B cell (primary cell): ENCODE measurements around the gene RHOU. TPM values are rescaled to one million over a fixed set of nuclear protein-coding genes. Genes with fewer than 3 reads are reported as not detected.
"Not testable (repeated sequence)": the region's sequence is repeated elsewhere in the genome, so short reads cannot be mapped to it uniquely, and the experiment has no call there.

ENCODE experiments used
- ATAC-seq: fragments of 200-7000 bp; cut with Tn5 transposase; one replicate; pipeline ENCODE4 v1.10.0; 2021; ENCODE audit warnings: low read depth, mild to moderate bottlenecking, moderate number of reproducible peaks, moderate library complexity
- CTCF ChIA-PET: fragments of 350-600 bp; sonication (Branson Sonifier 250); formaldehyde crosslinking; loops from one replicate; lab custom pipeline; 2021; ENCODE audit warnings: antibody characterized with exemption, inconsistent platforms; lab: Charles Lee
- POLR2A ChIA-PET: fragments of 350-600 bp; sonication (Branson Sonifier 250); formaldehyde crosslinking; loops from one replicate; lab custom pipeline; 2021; ENCODE audit warnings: antibody characterized with exemption; lab: Charles Lee
- DNase-seq: peaks from one replicate; pipeline ENCODE4 v3.0.0; 2013
- H2AFZ ChIP-seq: 2 replicates; pipeline ENCODE4 v1.6.1; 2012; ENCODE audit warnings: mild to moderate bottlenecking, low read depth, low read length; ENCODE audit not compliant: insufficient read depth, poor library complexity, severe bottlenecking
- H3K27ac ChIP-seq, 2 donors: 1 replicate in 1 of 2; 2 replicates in 1 of 2; pipeline ENCODE4 v1.5.1; 2012 to 2013; ENCODE audit warnings: low read length in 2 of 2, mild to moderate bottlenecking in 2 of 2, moderate library complexity in 1 of 2
- H3K27me3 ChIP-seq, 4 experiments: fragments of 200-600 bp in 1 of 4; sonication (generic) in 1 of 4; replicated peaks in 1 of 4; 1 replicate in 2 of 4; 2 replicates in 2 of 4; pipeline versions ENCODE4 v1.6.1 to v1.7.0; 2013 to 2016; ENCODE audit warnings: low read length in 3 of 4, mild to moderate bottlenecking in 2 of 4, mixed read lengths in 1 of 4, moderate library complexity in 1 of 4; ENCODE audit not compliant: insufficient read depth in 4 of 4, control insufficient read depth in 3 of 4; ENCODE audit errors: control extremely low read depth in 1 of 4
- H3K36me3 ChIP-seq, 2 experiments: replicated peaks in 1 of 2; 1 replicate in 1 of 2; 2 replicates in 1 of 2; pipeline versions ENCODE4 v1.6.1 to v1.7.1; 2013; ENCODE audit warnings: low read length in 1 of 2; ENCODE audit not compliant: insufficient read depth in 2 of 2, control insufficient read depth in 1 of 2; ENCODE audit errors: control extremely low read depth in 1 of 2, extremely low read depth in 1 of 2
- H3K4me1 ChIP-seq, 2 donors: fragments of 200-600 bp in 1 of 2; sonication (generic) in 1 of 2; 1 replicate in 1 of 2; 2 replicates in 1 of 2; pipeline versions ENCODE4 v1.5.1 to v1.6.1; 2013 to 2017; ENCODE audit warnings: low read length in 2 of 2; ENCODE audit not compliant: control insufficient read depth in 2 of 2, insufficient read depth in 2 of 2
- H3K4me2 ChIP-seq: replicated peaks from 2 replicates; pipeline ENCODE3; 2012; ENCODE audit warnings: mild to moderate bottlenecking, low read depth, low read length; ENCODE audit not compliant: poor library complexity, severe bottlenecking
- H3K4me3 ChIP-seq, 5 experiments: fragments of 200-600 bp in 1 of 5; sonication (generic) in 1 of 5; 1 replicate in 3 of 5; 2 replicates in 2 of 5; pipeline versions ENCODE4 v1.5.1 to v1.7.0; 2011 to 2016; ENCODE audit warnings: low read length in 4 of 5, mild to moderate bottlenecking in 4 of 5, low read depth in 2 of 5, control low read depth in 1 of 5, moderate library complexity in 1 of 5; ENCODE audit not compliant: insufficient read depth in 1 of 5; ENCODE audit errors: control extremely low read depth in 1 of 5, extremely low read depth in 1 of 5
- H3K79me2 ChIP-seq: fragments of 200-600 bp; sonication (generic); one replicate; pipeline ENCODE4 v1.6.0; 2016; ENCODE audit warnings: low read length; ENCODE audit not compliant: control insufficient read depth, insufficient read depth
- H3K9ac ChIP-seq: fragments of 200-600 bp; sonication (generic); 2 replicates; pipeline ENCODE4 v1.6.1; 2017; ENCODE audit warnings: mild to moderate bottlenecking, low read length, moderate library complexity
- H3K9me3 ChIP-seq, 3 donors: one replicate each; pipeline versions ENCODE4 v1.6.1 to v1.7.1; 2013; ENCODE audit warnings: low read length in 2 of 3; ENCODE audit not compliant: control insufficient read depth in 2 of 3, insufficient read depth in 1 of 3; ENCODE audit errors: control extremely low read depth in 1 of 3
- H4K20me1 ChIP-seq: 2 replicates; pipeline ENCODE4 v1.6.0; 2012; ENCODE audit warnings: mild to moderate bottlenecking, low read length; ENCODE audit not compliant: insufficient read depth, control insufficient read depth, poor library complexity, severe bottlenecking
- H3K27ac Mint-ChIP-seq: one replicate; pipeline ENCODE4 v1.8.0; 2021; ENCODE audit warnings: mixed read lengths
- H3K27me3 Mint-ChIP-seq: one replicate; pipeline ENCODE4 v1.8.0; 2021; ENCODE audit warnings: mixed read lengths
- H3K4me1 Mint-ChIP-seq: one replicate; pipeline ENCODE4 v1.8.0; 2021; ENCODE audit warnings: mixed read lengths
- H3K4me3 Mint-ChIP-seq: one replicate; pipeline ENCODE4 v1.8.0; 2021; ENCODE audit warnings: mixed read lengths
- H3K9me3 Mint-ChIP-seq: one replicate; pipeline ENCODE4 v1.8.0; 2022; ENCODE audit warnings: mixed read lengths; ENCODE audit not compliant: insufficient read depth
- CTCF ChIP-seq: fragments of 200-600 bp; IDR thresholded peaks from one replicate; pipeline ENCODE4 v1.8.0; 2022; ENCODE audit warnings: antibody characterized with exemption, mild to moderate bottlenecking
- EZH2 ChIP-seq: IDR thresholded peaks from 2 replicates; pipeline ENCODE4 v1.6.1; 2012; ENCODE audit warnings: borderline replicate concordance, low read depth, mild to moderate bottlenecking, moderate library complexity, low read length; ENCODE audit not compliant: insufficient read depth, poor library complexity, severe bottlenecking
- WGBS: methylation state at CpG from one replicate; pipeline ENCODE4 v1.1.5; 2013; ENCODE audit warnings: missing lambda C conversion rate; ENCODE audit not compliant: insufficient coverage; 5-methylcytosine and 5-hydroxymethylcytosine counted together
- intact Hi-C: fragments of 100-400 bp; cut with micrococcal nuclease; formaldehyde crosslinking; loops from one replicate; pipeline ENCODE4 v1.10.0; 2022
- polyA plus RNA-seq: library from polyadenylated mRNA; depleted of rRNA; stranded (reverse); fragments of >200 nt; gene quantifications from 2 replicates; pipeline ENCODE4 v1.2.3, GENCODE V29; 2012
- total RNA-seq, 2 donors: library from RNA; stranded (reverse); fragments of 120-200 nt in 1 of 2; gene quantifications; 1 replicate in 1 of 2; 2 replicates in 1 of 2; pipeline versions ENCODE4 v1.2.3 to v1.2.4, GENCODE V29; 2013 to 2022

The RHOU gene
- total and polyA plus RNA-seq, 2 donors (not counting 1 experiment from before 2014, with no cell fraction given), result 0.12 TPM; not detected in 1

DNA sequence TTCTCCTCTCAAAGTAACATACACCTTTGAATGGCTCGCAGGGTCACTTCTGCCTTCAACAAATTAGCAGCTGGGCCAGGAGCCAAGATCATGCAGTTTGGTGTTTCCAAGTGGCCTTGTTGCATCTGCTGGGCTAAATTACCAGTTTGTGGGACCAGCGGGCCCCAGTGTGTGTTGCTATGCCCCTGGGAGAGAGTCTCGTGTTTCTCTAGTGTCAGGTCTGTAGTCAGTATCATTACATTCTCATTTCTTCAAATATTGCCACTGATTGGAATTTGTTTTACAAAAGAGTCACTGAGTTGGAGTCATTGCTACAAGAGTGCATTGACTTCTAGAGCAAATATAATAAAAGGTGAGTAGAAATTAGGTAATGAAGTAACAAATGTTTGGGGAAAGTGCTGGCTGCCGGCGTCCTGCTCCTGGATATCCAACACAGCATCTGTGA, 35.5 kb downstream of the RHOU start:
- H4K20me1 ChIP-seq, result no peaks in the 10 kb centered on the region
- no peak overlapping the region for H3K4me2 ChIP-seq
- no peaks in the 10 kb centered on the region for H3K79me2 ChIP-seq
- H3K4me1 ChIP-seq, result peaks cover under 1% of the 10 kb centered on the region in 2 donors
- no peak overlapping the region for H3K4me3 ChIP-seq
- no peak overlapping the region for H3K9ac ChIP-seq
- ChIA-PET CTCF (no interaction called here), POLR2A (no interaction called here)
- no peaks in the 10 kb centered on the region for H3K9me3 ChIP-seq
- H3K27me3 ChIP-seq, result peaks cover 0 to 3% (median 0%) of the 10 kb centered on the region in 4 experiments
- ATAC-seq (no peak), DNase-seq (no peak)
- no peaks in the 10 kb centered on the region for H3K36me3 ChIP-seq
- intact Hi-C loops, result no loop called here
- Mint-ChIP-seq H3K9me3 (no peaks in the 10 kb centered on the region), H3K4me3 (no peak overlapping the region), H3K27me3 (peaks cover 13% of the 10 kb centered on the region), H3K27ac (no peak overlapping the region), H3K4me1 (peaks cover under 1% of the 10 kb centered on the region)
- H3K27ac ChIP-seq, result no peak overlapping the region
- H2AFZ ChIP-seq, result no peak overlapping the region
- no peak for TF ChIP-seq EZH2
- TF ChIP-seq CTCF, result no peak
- WGBS, result 100% methylated on average over 2 of the region's 5 CpGs

GRCh38 chr1:228772516-228773212, 37.4 kb downstream of the RHOU start:
- H2AFZ ChIP-seq, result no peak overlapping the region
- H4K20me1 ChIP-seq, result no peaks in the 10 kb centered on the region
- no peak overlapping the region for H3K9ac ChIP-seq
- no peaks in the 10 kb centered on the region for H3K4me1 Mint-ChIP-seq
- no peak overlapping the region for H3K4me3 Mint-ChIP-seq
- intact Hi-C loops, result no loop called here
- no peaks in the 10 kb centered on the region for H3K4me1 ChIP-seq
- ATAC-seq, result no peak
- H3K4me2 ChIP-seq, result no peak overlapping the region
- H3K9me3 ChIP-seq, result no peaks in the 10 kb centered on the region
- no CpG with 5 or more reads among the region's 4 CpGs for WGBS
- no peak overlapping the region for H3K4me3 ChIP-seq
- CTCF ChIA-PET, result no interaction called here
- no peaks in the 10 kb centered on the region for H3K36me3 ChIP-seq
- no peaks in the 10 kb centered on the region for H3K9me3 Mint-ChIP-seq
- no peak overlapping the region for H3K27ac Mint-ChIP-seq
- POLR2A ChIA-PET, result no interaction called here
- TF ChIP-seq CTCF (no peak), EZH2 (no peak)
- no peak overlapping the region for H3K27ac ChIP-seq
- no peaks in the 10 kb centered on the region for H3K79me2 ChIP-seq
- peaks cover 11% of the 10 kb centered on the region for H3K27me3 Mint-ChIP-seq
- H3K27me3 ChIP-seq, result peaks cover 0 to 3% (median 0%) of the 10 kb centered on the region in 4 experiments
- DNase-seq, result no peak

DNA sequence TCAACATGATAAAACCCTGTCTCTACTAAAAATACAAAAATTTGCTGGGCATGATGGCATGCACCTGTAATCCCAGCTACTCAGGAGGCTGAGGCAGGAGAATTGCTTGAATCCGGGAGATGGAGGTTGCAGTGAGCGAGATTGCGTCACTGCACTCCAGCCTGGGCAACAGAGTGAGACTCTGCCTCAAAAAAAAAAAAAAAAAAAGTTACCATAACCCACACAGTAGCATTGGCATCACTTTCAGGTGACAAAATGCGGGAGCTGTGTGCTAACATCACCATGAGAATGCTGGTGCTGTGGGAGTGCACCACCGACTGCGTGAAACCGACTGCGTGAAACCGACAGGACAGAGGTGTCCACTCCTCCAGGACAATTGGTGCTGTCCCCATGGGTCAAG, 40.7 kb downstream of the RHOU start:
- H3K4me2 ChIP-seq, H3K4me1 ChIP-seq, ATAC-seq, H3K36me3 ChIP-seq, H3K27ac ChIP-seq, H3K79me2 ChIP-seq, H2AFZ ChIP-seq, CTCF ChIA-PET, H3K4me1 Mint-ChIP-seq, H3K4me3 ChIP-seq, H3K9ac ChIP-seq, H3K9me3 ChIP-seq, H3K27me3 Mint-ChIP-seq, intact Hi-C loops, DNase-seq, POLR2A ChIA-PET, H3K4me3 Mint-ChIP-seq, H3K27me3 ChIP-seq, H4K20me1 ChIP-seq, H3K27ac Mint-ChIP-seq, H3K9me3 Mint-ChIP-seq: not testable (repeated sequence)
- WGBS, result 94% methylated on average over 7 of the region's 9 CpGs
